NCI-H226 (cell line): ENCODE results near the gene ITSN1.

ENCODE experiments used
- DNase-seq: peaks from one replicate; pipeline ENCODE4 v3.0.0-alpha.2; 2015

Gene ITSN1

GRCh38 chr21:33817138-33817537, 174.8 kb downstream of the ITSN1 start:
- DNase-seq = no peak

GRCh38 chr21:33817663-33818451, 175.6 kb downstream of the ITSN1 start:
- no peak for DNase-seq

DNA sequence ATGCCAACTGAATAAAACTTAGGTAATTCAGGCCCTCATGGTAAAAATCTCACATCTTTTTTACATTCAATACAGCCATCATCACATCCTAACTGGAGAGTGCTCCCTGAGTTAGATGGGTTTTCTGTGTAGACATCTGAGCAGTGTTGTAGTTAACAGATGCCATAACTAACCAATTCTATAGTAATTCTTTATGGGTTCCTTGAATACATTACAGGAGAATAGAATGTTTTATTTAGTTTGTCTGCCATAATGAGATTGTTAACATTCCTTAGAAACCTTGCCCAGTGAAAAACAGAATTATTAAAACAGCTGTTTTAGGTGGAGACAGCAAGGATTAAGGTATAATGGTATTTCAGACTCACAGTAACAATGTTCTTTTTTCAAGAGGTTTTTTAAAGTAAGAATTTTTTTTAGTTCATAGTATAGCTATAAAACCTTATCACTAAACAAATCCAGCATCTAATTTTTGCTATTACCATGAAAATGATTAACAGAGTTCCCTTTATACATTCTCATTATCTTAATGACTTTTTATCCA, 178.0 kb downstream of the ITSN1 start:
- DNase-seq = no peak

DNA sequence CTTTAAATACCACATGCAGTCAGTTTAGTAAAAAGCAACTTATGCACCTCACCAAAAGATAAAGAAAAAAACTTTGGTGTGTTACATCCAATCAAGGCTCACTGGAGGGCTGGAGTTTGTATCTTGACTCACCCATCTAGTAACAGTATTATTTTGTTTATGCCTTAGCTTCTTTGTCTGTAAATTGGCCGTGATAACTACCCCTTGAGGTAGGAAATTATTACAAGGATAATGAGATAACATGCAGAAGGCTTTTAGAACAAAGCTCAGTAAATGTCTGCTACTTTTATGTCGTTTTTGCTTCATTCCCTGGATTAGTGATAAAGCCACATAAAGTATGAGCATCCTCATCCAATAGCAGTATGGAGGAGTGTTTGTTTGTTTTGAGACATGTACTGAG, 178.5 kb downstream of the ITSN1 start:
- DNase-seq = no peak

DNA sequence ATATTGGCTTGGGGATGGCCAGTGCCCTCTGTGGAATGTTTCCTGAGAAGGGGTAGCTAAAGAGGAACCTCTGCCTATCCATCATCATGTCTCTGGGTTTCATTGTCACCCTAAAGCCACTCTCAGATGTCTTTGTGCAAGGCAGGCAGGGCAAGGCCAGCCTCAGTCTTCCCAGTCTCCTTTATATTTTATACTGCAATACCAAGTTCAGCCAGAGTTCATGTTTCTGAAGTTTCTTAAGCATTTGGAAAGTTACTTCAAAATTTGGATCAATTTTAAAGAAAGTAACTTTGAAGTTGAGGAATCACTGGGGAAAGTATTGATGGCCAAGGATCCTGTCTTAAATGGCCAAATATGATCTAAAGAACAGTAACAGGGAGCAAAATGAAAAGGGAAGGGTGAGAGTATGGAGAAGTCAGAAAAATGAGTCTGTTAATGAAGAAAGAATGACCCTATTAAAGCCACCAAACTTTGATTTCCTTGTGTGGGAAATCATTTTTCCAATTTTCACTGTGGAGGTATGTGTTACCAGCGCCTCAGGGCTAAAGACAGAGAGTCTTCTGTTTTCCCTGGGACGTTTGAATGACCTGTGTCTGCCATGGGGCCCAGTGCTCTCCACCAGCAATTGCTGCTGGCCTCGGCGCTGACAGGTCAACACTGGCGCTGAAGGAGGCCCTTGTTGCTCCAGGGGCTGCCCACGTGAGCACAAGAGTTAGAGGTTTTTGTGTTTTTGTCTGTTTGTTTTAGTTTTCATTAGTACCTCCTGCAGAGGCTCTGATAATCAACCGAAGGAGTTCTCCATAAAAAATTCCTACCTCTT, 179.4 kb downstream of the ITSN1 start:
- DNase-seq = no peak

DNA sequence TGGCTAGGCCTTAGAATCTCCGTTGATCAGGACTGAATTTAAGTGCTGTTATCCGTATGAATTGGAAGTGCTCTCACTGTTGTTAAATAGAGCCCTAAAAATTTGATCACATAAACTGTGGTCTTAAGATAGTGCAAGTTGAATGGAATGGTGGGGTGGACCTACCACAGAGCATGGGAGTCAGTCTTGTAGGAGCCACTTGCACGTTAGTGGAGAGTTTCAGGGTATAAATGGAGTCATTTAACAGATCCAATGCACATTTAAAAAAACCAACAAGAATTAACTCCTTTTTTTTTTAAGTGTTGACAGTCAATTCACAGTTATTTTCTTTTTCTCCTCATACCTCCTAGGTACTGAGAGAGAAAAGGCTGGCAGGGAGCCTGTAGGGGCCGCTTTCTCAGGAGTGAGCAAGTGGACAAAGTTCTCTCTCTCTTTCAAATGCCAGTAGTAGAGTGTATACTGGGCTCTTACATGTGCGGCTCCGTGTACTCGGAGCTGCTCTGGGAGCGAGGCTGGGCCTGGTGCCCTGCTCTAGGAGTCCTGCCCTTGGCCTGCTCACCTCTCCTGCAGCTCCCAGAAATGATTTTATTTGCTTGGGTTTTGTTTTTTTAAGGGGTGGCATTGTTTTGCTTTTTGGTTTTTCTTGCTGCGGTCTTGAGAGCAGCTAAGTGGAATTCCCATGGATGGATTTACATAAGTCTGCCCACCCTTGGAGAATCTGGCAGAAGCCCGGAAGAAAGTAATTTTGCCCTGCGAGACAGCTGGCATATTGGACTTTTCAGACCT, 182.0 kb downstream of the ITSN1 start:
- no peak for DNase-seq

DNA sequence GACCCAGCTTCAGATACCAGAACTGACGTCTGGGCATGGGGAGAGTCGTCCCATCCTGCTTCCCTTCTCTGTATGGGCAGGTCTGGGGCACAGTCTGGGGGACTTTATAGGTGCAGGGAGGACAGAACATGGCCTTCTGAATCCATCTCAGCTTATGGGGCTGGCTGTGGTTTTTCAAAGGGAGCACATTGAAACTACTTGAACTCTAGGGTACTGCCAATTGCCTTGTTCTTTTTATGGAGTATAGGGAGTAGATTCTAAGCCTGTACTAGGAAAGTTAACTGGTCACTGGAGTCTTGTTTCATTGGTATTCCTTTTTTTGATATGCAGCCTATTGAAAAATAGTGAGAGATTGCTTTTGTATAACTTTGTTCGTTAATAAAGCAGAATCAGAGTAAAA, 183.1 kb downstream of the ITSN1 start:
- DNase-seq = no peak

- DNase-seq = no peak
These were observed 183.6 kb downstream of the ITSN1 start for GRCh38 chr21:33825915-33826314.

DNA sequence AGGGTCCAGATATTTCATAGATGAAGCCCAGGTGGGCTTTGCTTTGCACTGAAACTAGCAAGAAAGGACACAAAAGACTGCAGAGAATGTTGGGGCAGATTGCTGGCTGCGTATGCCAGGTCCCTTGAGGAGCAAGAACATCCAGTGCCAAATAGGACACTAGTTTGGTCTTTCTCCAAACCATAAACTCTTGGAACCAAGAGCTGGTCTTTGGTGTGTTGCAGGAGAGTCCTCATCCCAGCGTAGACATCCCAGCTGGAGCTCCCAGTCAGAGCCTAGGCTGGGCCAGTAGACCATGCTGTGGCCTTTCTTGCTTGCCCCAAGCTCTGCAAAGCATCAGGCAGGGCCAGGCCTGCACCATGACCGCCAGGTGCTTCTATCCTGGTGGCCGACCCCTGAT, 185.8 kb downstream of the ITSN1 start:
- no peak for DNase-seq

DNA sequence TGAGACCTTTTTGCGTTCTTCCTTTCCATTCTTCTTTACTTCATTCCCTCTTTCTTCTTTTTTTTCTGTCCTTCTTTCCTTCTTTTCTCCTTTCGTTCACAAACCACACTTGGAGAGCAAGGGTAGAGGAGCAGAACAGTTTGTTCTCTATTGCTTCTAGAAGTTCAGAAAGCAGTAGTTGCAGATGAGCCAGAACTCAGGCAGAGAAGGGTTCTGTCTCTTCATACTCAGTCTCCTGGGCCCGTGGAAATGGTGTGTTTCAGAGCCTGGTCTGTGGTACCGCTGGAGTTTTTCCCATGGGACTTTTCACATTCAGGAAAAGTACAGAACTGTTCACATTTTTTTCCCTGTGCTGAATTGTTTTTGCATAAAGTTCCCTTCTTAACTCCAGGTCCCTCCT, 186.3 kb downstream of the ITSN1 start:
- DNase-seq = no peak

GRCh38 chr21:33829844-33830243, 187.5 kb downstream of the ITSN1 start:
- DNase-seq = no peak

- no peak for DNase-seq
These were observed 189.8 kb downstream of the ITSN1 start for GRCh38 chr21:33831962-33832659.

DNA sequence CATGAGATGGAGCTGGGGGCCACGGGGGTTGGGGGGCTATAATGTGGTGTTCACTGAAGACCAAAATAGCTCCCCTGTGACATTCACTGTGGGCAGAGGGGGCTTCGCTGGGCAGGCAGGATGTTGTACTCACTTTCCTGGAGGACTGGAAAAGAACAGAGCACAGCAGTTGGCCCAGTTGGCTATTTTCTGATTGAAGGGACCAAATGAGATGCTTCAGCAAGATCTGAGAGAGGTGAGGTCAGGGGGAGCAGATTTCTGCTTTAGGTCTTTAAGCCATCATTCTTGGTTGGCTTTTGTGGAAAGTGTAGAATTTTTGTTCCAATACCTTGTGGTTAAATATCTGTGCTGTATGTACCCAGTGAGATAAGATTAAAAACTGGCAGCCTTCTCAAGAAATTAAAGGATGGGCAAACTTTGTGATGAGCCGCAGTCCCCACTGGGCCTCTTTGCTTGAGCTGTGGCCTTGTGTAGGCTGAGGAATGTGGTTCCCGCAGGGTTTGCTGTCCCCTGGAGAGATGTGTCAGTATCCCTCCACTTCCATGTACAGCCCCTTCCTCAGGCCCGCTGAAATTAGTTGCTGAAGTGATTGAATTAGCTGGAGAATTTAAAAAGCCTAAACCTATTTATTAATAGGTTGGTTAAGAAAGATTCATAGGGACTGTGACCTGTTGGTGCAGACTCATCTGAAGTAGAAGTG, 192.7 kb downstream of the ITSN1 start:
- DNase-seq = no peak

- DNase-seq = no peak
These were observed 193.6 kb downstream of the ITSN1 start for GRCh38 chr21:33835920-33836319.

DNA sequence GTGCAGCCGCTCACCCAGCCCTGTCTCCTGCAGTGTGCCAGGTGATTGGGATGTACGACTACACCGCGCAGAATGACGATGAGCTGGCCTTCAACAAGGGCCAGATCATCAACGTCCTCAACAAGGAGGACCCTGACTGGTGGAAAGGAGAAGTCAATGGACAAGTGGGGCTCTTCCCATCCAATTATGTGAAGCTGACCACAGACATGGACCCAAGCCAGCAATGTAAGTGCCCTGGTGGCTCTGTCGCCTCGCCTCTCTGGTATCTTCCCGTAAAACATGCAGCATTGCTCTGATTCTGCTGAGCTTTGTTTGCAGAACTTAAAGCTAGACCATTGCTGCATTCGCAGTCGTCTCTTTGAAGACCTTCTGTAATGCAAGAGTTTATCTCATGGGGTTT, 194.1 kb downstream of the ITSN1 start:
- DNase-seq = no peak

- DNase-seq = no peak
These were observed 196.9 kb downstream of the ITSN1 start for GRCh38 chr21:33839167-33839716.

DNA sequence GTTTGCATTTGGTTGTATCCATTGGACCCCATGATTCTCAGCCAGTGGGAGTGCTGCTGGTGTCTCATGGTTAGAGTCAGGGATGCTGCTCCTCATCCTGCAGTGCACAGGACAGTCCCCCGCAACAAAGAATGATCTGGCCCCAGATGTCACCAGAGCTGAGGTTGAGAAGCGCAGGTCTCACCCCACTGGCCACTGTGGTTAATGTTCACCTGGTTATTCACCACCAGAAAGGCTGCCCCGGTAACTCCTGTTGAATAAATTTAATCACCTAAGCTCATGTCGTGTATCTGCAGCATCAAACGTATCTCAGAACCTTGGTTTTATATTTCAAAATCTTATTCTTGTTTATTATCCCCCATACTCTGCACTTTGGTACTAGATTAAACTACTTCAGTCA, 197.5 kb downstream of the ITSN1 start:
- no peak for DNase-seq

- DNase-seq = no peak
These were observed 198.5 kb downstream of the ITSN1 start for GRCh38 chr21:33840771-33841170.

DNA sequence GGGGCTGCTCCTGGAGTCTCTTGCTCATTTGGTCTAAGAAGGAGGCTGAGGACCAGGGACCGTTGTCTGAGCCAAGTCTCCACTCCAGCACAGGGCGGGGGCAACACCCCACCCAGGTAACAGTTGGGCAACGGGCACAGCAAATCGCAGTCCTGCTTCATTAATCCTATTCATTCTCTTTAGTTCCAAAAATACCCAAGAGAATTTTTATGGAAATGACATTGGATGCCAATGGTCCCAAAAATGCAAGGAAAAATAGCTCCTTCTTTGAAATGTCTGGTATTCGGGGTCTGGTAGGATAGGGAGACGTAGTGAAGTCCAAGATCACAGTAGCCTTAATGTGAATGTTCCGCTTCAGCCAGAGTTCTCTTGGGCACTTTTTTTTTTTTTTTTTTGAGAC, 199.3 kb downstream of the ITSN1 start:
- DNase-seq = no peak

GRCh38 chr21:33843216-33843615, 200.9 kb downstream of the ITSN1 start:
- DNase-seq = no peak

DNA sequence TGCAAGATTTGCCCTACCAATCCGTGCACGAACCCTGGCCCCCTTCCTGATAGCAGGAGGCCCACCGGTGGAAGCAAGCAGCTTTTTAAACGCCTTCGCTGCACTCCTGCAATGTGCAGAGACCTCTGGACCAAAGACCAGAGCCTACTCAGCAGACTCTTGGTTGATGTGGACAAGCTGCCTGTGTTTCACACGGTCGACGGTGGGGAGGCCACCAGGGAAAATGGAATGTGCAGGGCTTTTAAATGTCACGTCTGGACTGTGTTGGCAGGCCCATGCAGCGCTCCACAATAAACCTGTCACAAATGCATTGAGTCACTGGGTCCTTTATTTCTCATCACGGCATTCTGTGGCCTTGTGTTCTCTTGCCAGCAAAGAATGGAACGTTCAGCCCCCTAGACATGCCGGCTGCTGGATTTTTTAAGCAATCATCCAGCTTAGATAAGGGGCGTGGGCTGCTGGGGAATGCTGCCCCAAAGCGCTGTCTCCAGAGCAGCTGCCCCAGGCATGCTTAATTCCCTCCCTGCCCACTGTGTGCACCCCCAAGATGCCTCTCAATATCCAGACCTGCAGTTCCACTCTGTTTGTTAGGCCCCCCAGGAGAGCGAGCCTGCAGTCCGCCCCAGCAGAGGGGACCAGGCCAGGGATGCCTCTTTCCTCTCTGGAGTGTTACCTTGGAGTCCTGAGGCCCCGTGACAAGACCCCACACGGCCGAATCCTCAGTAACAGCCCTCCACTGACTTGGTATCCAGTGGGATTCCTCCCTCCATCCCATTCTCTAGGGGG, 202.0 kb downstream of the ITSN1 start:
- DNase-seq = no peak
